GM19023 (cell line): ENCODE results near the gene TRPM2.
"Not testable (repeated sequence)": the region's sequence is repeated elsewhere in the genome, so short reads cannot be mapped to it uniquely, and the experiment has no call there.

ENCODE experiments used
- ATAC-seq: cut with Tn5 transposase; IDR thresholded peaks from one replicate; pipeline ENCODE4 v1.9.1; 2021; ENCODE audit warnings: mild to moderate bottlenecking, moderate library complexity; ENCODE audit not compliant: unreplicated experiment

Gene TRPM2

DNA sequence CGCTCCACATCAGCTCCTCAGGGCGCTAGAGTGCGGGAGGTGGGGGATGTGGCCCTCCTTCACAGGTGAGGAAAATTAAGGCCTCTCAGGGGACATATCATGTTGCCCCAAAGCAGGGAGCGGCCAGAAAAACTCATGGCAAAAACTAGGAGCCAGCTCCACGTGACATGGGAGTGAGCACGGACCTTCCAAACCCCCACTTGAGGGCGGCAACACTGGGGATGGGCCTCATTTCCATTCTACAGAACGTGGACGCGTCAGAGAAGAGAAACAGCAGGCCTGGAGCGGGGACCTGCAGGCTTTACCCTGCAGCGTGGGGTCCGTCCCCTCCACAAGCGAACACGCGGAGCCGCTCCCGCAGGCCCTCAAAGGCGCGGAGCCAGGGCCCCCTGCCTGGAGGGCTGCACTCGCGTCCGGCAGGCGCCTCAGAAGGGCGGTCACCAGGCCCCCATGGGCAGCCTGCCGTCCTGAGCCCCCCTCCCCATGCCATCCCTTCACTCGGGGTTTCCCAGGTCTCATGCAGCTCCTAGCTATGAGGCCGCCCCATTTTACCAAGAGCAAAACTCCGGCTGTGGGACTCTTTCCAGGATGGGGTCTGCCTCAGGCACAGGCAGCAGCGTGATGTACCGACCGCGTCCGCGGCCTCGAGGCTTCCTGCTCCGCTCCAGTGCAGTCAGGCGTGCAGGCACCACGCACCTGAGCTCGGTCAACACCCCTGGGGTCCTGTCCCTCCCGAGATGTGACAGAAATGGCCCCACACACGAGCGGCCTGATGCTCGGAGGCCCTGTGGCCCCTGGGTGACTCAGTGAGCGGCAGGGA lies 19.7 kb upstream of the TRPM2 start:
- no peak for ATAC-seq

DNA sequence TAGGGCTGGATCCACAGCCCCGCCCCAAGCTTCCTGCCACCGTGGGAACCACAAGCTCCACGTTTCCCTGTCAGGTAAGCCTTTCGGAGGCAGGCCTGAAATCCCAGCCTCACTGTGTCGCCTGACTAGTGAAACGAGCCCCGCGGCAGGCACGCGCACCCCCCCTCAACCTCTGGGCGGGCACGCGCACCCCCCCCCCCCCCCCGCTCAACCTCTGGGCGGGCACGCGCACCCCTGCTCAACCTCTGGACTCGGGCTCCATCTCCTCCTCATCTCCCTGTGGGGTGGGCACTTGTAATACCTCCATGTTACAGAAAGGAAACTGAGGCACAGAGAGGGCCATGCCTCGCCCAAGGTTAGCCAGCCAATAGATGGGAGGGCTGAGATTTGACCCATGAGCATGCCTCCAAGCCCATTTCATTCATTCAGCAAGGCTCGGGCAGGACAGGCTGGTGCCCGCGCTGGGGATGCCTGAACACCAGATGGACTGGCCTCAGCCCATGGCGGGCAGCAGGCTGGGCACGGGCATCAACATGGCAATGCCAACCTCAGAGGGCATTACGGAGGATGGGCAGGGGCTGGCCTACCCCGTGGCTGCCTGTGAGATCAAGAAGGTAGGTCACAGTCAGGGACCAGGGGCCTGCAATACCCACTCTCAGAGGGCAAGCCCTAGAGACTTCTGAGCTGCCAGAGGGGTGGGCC lies 18.9 kb upstream of the TRPM2 start:
- ATAC-seq: no peak

DNA sequence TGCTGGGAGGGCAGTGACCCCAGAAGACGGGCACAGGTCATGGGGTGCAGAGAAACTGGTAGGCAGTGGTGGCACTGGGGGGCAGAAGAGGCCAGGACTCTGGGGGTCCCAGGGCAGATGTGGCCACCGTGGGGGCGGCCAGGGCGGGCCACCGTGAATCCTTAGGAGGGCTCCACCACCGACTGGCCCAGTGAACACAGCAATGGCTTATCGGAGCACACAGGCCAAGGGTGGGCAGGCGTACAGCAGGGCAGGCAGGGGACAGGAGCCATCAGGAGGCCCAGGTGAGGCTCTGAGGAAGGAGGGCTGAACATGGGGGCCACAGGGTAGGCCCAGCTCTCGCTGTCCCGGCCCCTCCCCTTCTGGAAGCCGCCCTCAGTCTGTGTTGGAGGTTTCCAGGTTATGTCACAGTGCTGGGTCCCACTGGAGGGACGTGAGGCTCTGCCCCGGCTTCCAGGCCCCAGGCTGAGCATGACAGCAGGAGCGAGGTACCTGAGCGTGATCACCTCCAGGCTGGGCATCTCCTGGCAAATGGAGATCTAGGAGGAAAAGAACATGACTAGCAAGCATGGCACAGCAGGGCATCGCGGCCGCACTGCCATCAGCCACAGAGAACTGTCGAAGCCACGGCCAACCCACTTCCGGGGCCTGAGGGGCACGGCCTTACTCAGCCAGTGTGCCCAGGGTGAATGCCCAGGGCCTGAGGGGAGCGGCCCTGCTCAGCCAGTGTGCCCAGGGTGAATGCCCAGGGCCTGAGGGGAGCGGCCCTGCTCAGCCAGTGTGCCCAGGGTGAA lies 18.0 kb upstream of the TRPM2 start:
- no peak for ATAC-seq

DNA sequence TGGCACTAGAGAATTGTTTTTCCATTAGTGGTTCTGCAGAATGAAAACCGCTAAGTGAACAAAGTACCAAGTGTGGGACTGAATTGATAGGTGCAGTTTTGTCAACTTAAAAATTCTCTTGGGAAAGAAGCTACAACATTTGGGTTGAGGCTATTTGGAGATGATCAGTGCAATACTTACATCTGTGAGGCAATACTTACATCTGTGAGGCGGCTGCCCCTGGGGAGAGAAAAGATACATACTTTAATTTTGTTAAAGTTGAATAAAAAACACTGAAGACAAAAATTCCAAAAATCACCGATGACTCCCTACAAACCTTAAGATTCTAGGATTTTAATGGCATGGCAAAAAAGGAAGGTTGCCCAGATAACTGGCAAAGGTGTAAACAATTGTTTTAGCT lies 16.0 kb upstream of the TRPM2 start:
- no peak for ATAC-seq

DNA sequence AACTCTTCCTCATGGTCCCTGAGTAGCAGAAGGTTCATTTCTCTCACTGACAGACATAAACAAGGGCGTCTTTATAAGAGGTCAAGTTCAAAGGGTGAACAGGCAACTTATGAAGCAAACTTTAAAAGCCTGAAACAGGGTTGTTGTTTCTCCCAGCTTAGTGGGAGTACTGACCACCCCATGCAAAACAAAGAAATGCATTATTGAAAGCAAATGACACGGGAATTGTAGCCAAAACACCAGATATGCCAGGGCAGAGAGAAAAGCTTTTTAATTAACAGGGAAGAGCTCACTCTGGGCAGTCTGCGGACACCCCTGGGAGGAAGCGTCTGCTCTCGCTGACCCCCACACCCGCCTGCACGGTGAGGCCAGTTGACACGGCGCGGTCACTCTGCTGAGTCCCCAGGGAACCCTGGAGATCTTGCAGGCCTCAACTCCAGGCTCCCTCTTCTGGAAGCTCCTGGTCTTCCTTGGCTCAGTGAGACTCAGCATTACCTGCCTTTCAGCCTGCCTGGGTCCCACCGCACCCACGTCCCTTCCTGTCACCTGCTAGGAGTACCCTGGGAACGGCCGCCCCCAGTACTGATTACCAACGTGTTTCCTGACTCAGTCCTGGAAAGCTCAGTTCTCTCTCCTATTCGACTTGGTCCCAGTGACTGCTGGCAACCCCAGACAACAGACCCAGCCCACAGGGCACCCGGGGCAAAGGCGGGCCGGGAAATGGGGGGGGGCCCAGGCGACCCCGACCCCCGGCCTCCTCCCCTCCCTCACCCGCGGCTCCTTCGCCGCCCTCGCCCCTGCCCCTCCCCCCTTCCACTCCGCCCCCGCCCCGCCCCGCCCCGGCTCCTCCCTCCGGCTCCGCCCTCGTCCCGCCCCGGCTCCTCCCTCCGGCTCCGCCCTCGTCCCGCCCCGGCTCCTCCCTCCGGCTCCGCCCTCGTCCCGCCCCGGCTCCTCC lies 15.2 kb upstream of the TRPM2 start:
- no peak for ATAC-seq

DNA sequence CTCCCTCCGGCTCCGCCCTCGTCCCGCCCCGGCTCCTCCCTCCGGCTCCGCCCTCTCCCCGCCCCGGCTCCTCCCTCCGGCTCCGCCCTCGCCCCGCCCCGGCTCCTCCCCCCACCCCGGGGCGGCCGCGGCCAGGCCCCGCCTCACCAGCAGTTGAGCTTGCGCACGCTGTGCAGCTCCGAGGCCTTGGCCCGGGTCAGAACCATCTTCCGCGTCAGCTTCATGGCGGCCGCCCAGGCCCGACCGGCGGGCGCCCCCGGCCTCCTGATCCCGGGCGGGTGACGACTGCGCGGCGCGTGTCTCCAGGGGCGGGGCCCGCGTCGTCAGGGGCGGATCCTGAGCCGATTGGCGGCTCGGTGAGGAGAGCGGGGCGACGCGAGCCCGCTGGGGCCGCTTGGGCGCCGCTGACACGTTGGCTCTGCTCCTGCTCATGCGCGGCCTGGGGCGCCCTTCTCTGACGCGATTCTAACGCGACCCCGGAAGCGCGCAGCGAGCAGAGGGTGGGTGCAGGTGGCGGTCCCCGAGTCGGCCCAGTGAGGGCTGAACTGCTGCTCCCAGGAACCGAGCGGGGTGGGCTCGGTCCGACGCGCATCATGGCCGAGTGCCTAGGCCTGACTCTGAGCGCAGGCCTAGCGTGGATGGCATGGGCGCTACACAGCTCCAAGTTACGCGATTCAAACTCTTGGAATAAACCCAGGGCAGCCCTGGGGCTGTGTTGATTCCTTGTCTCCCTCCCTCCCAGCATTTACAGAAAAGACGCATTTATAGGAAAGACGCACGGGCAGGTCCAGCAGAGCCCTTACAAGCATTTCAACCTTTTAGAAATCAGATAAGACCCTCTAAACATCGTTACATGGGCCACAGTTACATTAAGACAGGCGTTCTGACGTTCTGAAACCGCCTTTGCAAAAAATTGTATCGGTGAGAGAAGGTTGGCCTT lies 14.2 kb upstream of the TRPM2 start, which contains the start of gene CFAP410:
TSS of gene CFAP410 (minus strand) at position 420 of the 940 bp plus-strand sequence. CDS start at position 224, 196 bp downstream.
- ATAC-seq: peak; percentile 89

DNA sequence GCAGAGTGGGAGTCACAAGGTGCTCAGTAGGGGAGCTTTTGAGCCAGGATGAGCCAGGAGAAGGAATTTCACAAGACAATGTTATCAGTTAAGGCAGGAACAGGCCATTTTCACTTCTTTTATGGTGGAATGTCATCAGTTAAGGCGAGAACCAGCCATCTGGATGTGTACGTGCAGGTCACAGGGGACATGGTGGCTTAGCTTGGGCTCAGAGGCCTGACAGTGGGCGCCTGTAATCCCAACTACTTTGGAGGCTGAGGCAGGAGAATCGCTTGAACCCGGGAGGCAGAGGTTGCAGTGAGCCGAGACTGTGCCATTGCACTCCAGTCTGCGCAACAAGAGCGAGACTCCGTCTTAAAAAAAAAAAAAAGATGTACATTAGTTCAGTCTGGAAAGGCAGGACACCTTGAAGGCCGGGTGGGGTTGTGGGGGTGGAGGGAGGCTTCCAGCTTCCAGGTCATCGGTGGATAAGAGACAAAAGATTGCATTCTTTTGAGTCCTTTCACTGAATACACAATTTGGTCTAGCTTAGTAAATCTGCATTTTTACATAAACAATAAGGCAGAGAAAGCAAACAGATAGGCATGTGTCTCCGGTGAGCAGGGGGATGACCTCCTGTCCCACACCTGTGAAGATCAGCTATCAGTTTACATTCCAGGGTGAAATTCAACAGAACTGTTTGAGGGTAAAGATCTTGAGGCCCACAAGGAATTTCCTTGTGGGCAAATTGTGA lies 11.5 kb upstream of the TRPM2 start:
- not testable (repeated sequence) for ATAC-seq

DNA sequence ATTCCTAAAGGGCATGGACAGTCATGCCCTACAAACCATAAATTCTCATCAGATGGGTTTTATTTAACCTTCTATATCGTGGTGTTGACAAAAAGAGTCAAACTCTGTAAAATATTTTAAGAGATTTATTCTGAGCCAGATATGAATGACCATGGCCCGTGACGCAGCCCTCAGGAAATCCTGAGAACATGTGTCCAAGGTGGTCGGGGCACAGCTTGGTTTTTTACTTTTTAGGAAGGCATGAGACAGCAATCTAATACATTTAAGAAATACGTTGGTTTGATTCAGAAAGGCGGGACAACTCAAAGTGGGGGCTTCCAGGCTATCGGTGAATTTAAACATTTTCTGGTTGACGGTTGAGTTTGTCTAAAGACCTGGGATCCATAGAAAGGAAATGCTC lies 10.4 kb upstream of the TRPM2 start:
- not testable (repeated sequence) for ATAC-seq

DNA sequence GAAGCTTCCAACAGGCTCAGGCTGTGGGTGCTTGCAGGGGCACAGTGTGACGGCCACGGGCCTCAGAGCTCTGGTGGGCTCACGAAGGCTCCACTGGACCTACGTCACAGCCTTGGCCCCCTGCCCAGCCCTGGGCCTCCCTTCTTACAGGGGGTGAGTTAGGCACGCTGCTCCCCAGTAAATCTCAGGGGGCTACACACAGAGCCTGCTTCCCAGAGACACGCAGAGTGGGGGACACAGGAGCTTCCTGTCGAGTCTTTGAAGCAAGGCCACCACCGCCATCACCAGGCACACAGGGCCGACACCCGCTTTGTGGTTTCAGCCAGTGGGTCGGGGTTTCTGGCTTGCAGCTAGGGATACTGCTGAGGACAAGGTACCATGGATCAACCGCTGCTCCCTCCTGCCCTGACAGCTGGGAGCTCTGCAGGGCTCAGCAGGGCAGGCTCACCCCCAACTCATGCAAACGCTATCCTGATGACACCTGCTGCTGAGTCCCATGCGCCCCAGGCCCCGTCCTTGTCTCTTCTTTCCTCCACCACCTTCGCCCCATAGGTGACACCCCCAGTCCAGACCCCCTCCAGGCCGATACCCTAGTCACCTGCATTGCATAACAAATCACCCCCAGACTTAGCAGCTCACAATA lies 8.8 kb upstream of the TRPM2 start:
- no peak for ATAC-seq

DNA sequence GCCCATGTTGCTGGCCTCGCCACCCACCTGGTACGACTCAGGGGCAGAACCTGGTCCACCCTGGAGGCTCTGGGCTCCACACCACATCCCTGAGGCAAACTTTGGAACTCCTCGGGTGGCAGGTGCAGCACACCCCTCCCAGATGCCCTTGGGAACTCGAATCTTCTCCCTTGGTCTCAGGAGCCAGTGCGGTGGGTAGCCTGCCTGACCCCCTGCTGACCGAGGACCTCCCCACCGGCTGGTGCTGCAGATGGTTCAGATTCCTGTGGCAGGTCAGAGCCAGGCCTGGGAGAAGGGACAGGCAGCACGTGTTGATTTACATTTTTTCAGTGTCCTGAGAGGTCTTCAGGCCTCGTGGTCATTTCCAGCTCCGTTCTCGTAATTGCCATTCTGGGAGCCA lies 7.9 kb upstream of the TRPM2 start:
- ATAC-seq: no peak

DNA sequence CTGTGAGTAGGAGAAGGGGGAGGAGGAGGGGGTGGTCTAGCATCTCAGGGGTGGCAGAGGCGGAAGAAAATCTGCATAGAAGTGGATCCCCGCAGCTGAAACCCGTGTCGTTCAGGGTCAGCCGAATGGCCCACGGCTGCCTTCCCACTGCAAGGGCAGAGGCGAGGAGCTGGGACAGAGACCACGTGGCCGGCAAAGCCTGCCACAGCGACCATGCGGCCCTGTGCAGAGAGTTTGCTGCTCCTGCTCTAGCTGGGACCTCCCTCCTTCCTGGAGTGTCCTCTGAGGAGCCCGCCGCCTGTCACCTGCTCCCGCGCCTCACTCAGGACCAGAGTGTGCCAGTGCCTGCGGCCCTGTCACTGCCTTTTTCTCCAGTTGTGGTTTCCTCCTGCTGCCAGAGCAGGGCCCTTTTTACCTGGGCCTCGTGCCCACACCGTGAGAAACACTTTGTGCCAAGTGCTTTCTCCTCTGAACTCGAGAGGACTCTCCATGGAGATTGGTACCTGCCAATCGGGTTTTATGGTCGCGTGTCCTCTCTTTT lies 5.4 kb upstream of the TRPM2 start:
- ATAC-seq: no peak

DNA sequence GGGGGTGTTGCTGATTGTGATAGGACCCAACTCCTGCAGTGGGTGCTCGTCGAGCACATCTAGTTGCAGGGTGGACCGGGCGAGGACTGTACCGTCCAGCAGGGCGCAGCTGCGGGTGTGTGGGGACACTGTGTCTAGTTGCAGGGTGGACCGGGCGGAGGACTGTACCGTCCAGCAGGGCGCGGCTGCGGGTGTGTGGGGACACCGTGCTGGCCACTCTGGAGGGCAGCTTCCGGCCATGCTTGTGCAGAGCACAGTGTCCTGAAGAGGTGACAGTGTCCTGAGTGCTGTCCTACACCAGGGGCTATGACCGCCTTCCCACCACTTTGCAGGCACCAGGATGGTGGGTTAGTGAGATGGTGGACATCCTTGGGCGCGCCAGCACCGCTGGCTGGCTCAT lies 4.6 kb upstream of the TRPM2 start:
- no peak for ATAC-seq

DNA sequence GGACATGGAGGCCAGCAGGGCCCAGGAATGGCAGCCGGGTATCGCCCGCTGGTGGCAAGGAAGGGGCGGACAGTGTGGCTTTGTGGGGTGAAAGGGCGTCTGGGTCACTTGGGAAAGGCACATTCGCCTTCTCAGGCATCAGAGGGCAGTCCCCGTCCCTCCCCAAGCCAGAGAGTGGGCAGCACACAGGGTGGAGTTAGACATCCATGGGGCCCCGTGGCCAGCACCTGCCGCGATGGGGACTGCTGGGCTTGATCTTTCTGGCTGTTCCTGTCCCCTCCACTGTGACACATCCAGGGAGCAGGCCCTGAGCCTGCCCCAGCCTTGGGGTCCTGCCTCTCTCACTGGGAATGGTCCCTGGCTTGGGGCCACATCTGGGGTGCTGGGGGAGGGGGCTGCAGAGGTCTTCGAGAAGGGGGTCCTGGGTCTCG lies 4.0 kb upstream of the TRPM2 start:
- ATAC-seq: no peak

DNA sequence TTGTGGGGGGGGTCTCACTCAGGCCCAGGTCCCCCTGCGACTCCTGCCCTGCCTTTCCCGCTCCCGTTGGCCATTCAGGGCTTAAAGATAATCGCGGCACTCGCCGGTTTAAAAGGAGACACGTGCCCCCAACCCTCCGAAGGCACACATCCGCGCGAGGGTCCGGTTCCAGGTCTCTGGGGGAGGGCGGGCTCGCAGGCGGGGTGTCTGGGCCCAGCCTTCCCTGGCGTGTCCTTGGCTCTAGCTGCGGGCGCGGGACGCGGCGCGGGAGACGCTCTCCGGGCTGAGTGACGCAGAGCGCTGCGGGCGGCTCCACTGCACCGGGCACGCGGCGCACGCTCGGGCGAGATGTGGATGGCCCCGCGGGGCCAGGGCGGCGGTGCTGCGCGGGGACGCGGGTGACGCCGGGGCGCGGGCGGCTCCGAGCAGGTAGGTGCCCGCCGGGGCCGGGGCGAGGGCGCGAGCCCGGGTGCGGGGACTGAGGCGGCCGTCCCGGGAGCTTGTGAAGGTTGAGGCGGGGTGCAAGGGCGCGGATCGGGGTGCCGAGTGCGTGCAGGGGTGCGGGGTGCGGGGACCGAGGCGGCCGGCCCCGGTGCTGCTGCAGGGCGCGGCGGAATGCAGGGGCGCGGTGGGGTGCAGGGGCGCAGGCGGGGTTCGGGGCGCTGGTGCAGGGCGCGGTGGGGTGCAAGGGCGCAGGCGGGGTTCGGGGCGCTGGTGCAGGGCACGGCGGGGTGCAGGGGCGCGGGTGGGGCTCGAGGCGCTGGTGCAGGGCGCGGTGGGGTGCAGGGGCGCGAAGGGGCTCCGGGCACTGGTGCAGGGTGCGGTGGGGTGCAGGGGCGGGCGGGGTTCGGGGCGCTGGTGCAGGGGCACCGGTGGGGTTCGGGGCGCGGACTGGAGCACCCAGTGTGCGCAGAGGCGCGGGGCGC lies 3.3 kb upstream of the TRPM2 start:
- ATAC-seq: no peak

DNA sequence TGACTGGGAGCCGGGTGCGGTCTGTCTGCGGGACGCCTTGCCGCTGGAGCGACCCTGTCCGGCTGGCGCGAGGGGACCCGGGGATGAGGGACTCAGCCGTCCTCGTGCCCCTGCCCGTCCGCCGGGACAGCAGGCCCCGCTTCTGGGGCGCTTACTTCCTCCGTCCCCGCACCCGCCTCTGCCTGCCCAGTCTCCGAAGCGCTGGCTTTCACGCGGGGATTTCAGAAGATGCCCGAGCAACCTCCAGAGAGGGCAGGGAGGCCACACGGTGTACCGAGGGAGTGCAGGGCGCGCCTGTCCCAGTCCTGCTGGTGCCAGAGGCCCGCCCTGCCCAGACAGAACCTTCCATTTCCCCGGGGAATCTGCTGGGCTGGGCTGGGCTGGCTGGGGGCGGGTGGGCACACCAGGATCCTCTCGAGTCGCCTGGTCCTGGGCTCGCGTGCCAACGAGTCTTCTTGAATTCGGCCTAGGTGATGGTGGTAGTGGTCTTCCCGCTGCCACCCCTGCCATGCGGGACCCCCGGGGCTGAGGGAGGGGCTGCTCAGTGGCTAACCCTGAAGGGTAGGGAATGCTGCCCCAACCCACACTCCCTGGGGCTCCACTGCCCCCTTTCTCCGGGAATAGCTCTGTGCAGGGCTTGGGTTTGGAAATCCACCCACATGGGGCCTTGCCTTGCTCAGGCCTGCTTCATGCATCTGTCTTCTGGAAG lies 2.5 kb upstream of the TRPM2 start:
- no peak for ATAC-seq
